Testis (tissue), 3 donors: ENCODE measurements around the gene SLC2A1. TPM values are rescaled to one million over a fixed set of nuclear protein-coding genes. Genes with fewer than 3 reads are reported as not detected.

Experiments used
- DNase-seq: peaks from one replicate; pipeline ENCODE4 v3.0.0-alpha.2; 2019
- H3K27ac ChIP-seq, 2 donors: fragments of 200-600 bp; sonication (generic); one replicate each; pipeline ENCODE4 v1.5.1; 2019
- H3K27me3 ChIP-seq: fragments of 200-600 bp; sonication (generic); one replicate; pipeline ENCODE4 v1.5.1; 2019
- H3K36me3 ChIP-seq: fragments of 200-600 bp; sonication (generic); one replicate; pipeline ENCODE4 v1.5.1; 2017; ENCODE audit warnings: low read depth; ENCODE audit errors: missing control alignments
- H3K4me1 ChIP-seq: fragments of 200-600 bp; sonication (generic); one replicate; pipeline ENCODE4 v1.5.1; 2019
- H3K4me3 ChIP-seq, 2 donors: fragments of 200-600 bp; sonication (generic); one replicate each; pipeline ENCODE4 v1.5.1; 2017 to 2019
- H3K9me3 ChIP-seq: fragments of 200-600 bp; sonication (generic); one replicate; pipeline ENCODE4 v1.5.1; 2017
- POLR2A ChIP-seq: fragments of 450-650 bp; IDR thresholded peaks from one replicate; pipeline ENCODE4 v1.6.1; 2017; ENCODE audit warnings: antibody characterized with exemption, mild to moderate bottlenecking, moderate library complexity
- WGBS, 2 donors: methylation state at CpG; one replicate each; pipeline ENCODE4 v1.1.5; 2018; 5-methylcytosine and 5-hydroxymethylcytosine counted together
- intact Hi-C: fragments of 100-400 bp; cut with DNase I; formaldehyde crosslinking; loops from one replicate; pipeline ENCODE4 v1.15.1; 2023; ENCODE audit warnings: low total_unique reads
- polyA plus RNA-seq: library from polyadenylated mRNA; stranded (reverse); fragments of 350-450 nt; fragmentation: Illumina TruSeq; extraction: RNeasy Lipid Tissue Mini Kit (QIAGEN cat#74804); gene quantifications from one replicate; pipeline ENCODE4 v1.2.3, GENCODE V29; 2014; ENCODE audit warnings: low read depth, low replicate concordance; ENCODE audit not compliant: insufficient read depth
- total RNA-seq, 2 donors: library from RNA; depleted of rRNA; stranded (reverse); fragments of >200 nt; gene quantifications; one replicate each; pipeline ENCODE4 v1.2.3, GENCODE V29; 2016
- TF ChIP-seq, protein P1 (sequence below), 3 experiments: fragments of 450-650 bp in 2 of 3; fragments of 200-600 bp in 1 of 3; sonication (generic) in 1 of 3; IDR thresholded peaks; one replicate each; pipeline ENCODE4 v1.5.1; 2016 to 2019; ENCODE audit warnings: antibody characterized with exemption in 3 of 3, mild to moderate bottlenecking in 2 of 3, moderate library complexity in 1 of 3

Gene SLC2A1
- total and polyA plus RNA-seq, 3 donors from 2014 or later = 19.4 to 38.3 (median 36.9) TPM

- Histone ChIP-seq H3K4me1 (peaks cover 47% of the 10 kb centered on the region), H3K36me3 (no peaks in the 10 kb centered on the region), H3K27me3 (no peaks in the 10 kb centered on the region), H3K9me3 (no peaks in the 10 kb centered on the region), H3K27ac (peak overlapping the region in 1 of 2 donors; percentile 48), H3K4me3 (no peak overlapping the region)
- TF ChIP-seq, protein P1, sequence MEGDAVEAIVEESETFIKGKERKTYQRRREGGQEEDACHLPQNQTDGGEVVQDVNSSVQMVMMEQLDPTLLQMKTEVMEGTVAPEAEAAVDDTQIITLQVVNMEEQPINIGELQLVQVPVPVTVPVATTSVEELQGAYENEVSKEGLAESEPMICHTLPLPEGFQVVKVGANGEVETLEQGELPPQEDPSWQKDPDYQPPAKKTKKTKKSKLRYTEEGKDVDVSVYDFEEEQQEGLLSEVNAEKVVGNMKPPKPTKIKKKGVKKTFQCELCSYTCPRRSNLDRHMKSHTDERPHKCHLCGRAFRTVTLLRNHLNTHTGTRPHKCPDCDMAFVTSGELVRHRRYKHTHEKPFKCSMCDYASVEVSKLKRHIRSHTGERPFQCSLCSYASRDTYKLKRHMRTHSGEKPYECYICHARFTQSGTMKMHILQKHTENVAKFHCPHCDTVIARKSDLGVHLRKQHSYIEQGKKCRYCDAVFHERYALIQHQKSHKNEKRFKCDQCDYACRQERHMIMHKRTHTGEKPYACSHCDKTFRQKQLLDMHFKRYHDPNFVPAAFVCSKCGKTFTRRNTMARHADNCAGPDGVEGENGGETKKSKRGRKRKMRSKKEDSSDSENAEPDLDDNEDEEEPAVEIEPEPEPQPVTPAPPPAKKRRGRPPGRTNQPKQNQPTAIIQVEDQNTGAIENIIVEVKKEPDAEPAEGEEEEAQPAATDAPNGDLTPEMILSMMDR (IDR thresholded peaks at IDR 0.05) = no peak
- TF ChIP-seq POLR2A = no peak
- 78 to 85% methylated on average over 4 of the region's 4 CpGs for WGBS, 2 donors
- no peak for DNase-seq
- intact Hi-C loops = no loop called here
Observed at GRCh38 chr1:42947117-42947516, 11.6 kb downstream of the SLC2A1 start.

DNA sequence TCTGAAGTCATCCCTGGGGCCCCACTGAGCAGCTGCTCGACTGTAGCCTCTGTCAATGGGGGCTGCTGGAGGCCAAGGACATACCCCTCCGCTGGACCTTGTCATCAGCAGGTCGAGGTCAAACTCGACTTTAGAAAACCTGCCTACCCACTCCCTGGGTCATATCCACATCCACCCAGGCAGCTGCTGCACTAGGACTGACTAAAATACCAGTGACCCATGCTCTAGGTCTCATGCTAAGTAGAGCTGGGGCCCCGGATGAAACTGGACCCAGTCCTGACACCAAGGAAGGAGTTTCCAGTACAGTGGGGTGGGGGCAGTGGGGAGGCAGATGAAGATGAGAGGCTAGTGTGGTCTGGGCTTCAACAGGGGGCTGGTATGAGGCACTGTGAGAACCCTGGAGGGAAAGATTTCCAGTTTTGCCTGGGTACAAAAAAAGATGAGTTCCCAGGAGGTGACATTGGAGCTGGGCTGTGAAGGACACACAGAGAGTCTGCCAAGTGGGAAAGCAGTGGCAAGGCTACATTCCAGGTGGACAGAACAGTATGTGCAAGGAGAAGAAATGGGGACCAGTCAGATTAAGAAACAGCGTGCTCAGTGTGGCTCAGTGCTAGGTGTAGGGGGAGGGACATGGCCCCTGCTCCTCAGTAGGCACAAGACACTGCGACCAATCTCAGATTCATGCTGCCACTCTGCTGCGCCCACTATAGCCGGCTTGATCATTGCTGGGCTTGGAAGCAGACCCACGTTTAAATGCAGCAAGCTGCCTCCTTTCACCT, 12.4 kb downstream of the SLC2A1 start:
- TF ChIP-seq POLR2A = no peak
- TF ChIP-seq, protein P1 (IDR thresholded peaks at IDR 0.05) = no peak
- intact Hi-C loops = no loop called here
- H3K27me3 ChIP-seq = no peaks in the 10 kb centered on the region
- H3K27ac ChIP-seq = peak overlapping the region; percentile 40 to 48
- WGBS, 2 donors = 48 to 64% methylated on average over 10 of the region's 10 CpGs
- DNase-seq = no peak
- no peaks in the 10 kb centered on the region for H3K9me3 ChIP-seq
- H3K4me1 ChIP-seq = peaks cover 54% of the 10 kb centered on the region
- no peaks in the 10 kb centered on the region for H3K36me3 ChIP-seq
- no peak overlapping the region for H3K4me3 ChIP-seq

DNA sequence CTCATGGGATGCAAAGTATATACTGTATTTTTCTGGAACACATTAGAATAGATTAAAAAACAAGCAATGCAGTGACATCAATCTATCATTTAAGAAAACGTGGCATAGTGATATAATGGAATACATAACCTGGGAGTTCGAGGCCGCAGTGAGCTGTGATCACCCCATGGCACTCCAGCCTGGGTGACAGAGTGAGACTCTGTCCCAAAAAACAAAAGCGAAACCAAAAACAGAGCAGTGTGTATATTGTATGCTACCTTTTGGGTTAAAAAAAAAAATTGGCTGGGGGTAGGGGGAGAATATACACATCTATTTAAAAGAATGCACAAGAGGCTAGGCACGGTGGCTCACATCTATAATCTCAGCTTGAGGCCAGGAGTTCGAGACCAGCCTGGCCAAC, 13.5 kb downstream of the SLC2A1 start:
- no peaks in the 10 kb centered on the region for H3K36me3 ChIP-seq
- H3K27ac ChIP-seq = peak overlapping the region in 1 of 2 donors; percentile 51
- H3K27me3 ChIP-seq = no peaks in the 10 kb centered on the region
- WGBS, 2 donors = 81 to 94% methylated on average over 6 of the region's 6 CpGs
- no peak overlapping the region for H3K4me3 ChIP-seq
- peaks cover 57% of the 10 kb centered on the region for H3K4me1 ChIP-seq
- DNase-seq = no peak
- no peak for TF ChIP-seq POLR2A
- TF ChIP-seq, protein P1 (IDR thresholded peaks at IDR 0.05) = no peak
- intact Hi-C loops = no loop called here
- H3K9me3 ChIP-seq = no peaks in the 10 kb centered on the region

- H3K27ac ChIP-seq = peak overlapping the region; percentile 51 to 79
- intact Hi-C loops = no loop called here
- no peaks in the 10 kb centered on the region for H3K27me3 ChIP-seq
- H3K36me3 ChIP-seq = no peaks in the 10 kb centered on the region
- H3K4me1 ChIP-seq = peaks cover 54% of the 10 kb centered on the region
- H3K9me3 ChIP-seq = no peaks in the 10 kb centered on the region
- DNase-seq = peak; percentile 90
- no peak overlapping the region for H3K4me3 ChIP-seq
- TF ChIP-seq POLR2A = no peak
- TF ChIP-seq, protein P1 (IDR thresholded peaks at IDR 0.05) = no peak
- 58 to 68% methylated on average over 4 to 9 of the region's 9 CpGs for WGBS, 2 donors
Observed at GRCh38 chr1:42944246-42944928, 14.3 kb downstream of the SLC2A1 start.
